ENCODE results near the gene AP2B1.
A peak's percentile ranks its signal among the peaks of the same experiment; 100 is the strongest.

Gene AP2B1

DNA sequence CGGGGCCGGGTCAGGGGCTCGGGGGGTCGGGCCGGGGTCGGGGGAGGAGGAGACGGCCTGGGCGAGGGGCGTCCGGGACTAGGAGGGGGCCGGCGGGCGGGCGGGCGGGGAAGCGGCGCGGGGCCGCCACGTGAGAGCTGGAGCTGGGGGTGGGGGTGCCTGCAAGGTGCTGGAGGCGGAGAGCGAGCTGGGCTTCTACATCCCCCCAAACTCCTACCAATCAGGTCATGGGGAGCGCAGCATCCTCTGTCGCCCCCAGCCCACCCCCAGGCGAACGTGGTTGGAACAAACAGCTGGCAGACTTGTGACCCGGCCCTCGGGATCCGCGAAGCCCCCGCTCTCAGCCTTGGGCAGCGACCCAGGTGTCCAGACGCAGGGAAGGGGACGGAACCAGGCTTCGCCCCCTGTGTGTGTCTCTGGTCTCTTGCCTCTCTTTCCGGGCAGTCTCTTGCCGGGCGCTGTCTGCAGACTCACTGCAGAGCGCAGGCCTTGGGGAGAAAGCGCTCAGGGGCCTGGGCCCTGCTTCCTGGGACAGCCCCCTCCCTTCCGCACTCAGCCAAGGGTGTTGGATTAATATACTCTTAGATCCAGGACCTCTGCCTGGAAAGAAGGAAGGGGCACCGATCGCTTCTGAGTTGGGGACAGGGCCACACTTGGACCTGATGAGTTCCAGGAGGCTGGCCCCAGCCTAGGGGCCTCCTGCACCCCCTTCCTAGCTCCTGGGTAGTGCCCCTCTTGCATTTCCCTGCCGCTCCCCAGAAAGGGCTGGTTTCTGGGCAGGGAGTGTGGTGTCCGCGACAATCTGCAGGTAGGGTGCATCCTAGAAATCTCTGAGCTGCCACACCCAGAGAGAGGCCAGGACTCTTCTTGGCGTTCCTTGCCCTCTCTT lies 145.0 kb downstream of the AP2B1 start:
- no peak for DNase-seq

DNA sequence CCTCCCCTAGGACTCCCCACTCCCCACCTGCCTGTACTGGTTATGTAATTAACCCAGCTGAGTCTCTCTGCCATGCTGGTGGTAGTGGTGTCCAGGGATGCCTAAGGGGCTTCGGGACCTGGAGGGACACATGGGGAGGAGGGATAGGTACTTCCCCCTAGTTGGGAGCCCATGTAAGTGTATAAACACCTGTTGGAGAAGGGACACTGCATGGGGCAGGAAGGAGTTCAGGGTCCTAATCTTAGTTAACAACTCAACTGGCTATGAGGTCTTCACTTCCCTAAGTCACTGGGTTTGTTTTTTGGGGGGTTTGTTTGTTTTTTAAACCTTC lies 145.6 kb downstream of the AP2B1 start:
- no peak for DNase-seq

DNA sequence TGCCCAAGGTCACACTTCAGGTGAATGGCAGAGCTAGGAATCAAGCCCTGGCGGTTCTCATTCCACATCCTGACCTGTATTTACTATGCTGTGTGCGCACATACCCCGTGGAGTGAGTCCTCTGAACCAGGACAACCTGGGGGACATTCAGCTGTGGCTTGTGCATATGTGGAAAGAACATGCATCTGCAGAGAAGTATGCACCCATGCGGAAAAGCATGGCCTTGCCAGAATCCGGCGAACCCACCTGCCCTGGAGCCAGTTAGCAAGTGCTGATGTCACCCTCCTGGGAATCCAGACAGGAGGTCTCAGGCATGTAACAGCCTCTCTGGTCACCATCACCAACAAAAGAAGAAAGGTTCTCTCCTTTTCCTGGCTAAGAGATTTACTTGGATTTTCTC lies 146.2 kb downstream of the AP2B1 start:
- DNase-seq: no peak

DNA sequence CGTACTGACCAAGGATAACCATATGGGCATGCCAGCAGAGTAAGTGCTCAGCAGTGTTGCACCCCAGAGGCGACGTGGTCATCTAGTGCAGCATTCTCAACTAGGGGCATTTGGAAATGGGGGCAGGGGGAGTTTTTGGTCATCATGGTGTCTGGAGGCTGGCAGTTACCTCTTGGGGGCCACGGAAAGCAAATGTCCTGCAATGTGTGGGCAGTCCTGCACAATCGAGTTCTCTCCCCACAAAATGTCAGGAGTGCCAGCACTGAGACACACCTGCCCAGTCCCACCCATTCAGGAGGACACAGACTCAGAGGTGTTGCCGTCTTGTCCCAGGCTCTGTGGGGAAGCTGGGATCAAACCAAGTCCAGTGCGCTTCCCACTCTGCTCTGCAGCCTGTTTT lies 147.3 kb downstream of the AP2B1 start:
- no peak for DNase-seq

DNA sequence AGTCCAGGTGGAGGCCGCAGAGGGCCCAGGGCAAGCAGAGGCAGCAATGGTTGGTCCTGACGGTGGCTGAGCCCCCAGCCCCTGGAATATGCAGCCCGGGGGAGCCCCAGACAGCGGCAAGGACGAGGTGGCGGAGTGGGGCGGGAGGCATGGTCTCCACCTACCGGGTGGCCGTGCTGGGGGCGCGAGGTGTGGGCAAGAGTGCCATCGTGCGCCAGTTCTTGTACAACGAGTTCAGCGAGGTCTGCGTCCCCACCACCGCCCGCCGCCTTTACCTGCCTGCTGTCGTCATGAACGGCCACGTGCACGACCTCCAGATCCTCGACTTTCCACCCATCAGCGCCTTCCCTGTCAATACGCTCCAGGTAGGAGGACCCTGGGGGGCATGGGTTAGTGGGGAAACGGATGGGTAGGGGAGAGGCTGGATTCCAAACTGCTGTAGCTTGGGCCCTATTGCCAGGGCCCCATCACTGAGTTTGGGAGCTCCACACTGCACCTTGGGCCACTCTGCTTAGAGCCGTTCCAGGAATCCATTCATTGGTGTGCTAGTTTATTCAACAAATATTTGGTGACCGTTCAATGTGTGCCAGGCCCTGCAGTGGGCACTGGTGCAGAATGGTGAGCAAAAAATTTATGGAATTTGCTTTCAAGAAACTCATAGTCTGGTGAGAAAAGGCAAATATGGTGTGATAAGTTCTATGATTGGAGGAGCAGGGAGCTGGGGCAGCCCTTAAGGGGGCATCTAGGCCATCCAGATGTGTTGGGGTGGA lies 148.1 kb downstream of the AP2B1 start:
- no peak for DNase-seq

GRCh38 chr17:35736236-35736635 lies 149.1 kb downstream of the AP2B1 start:
- DNase-seq: no peak

- DNase-seq: no peak
These were observed 151.5 kb downstream of the AP2B1 start for GRCh38 chr17:35738519-35739133.

GRCh38 chr17:35740216-35740615 lies 153.1 kb downstream of the AP2B1 start:
- no peak for DNase-seq

- no peak for DNase-seq
These were observed 154.1 kb downstream of the AP2B1 start for GRCh38 chr17:35740997-35741931.

DNA sequence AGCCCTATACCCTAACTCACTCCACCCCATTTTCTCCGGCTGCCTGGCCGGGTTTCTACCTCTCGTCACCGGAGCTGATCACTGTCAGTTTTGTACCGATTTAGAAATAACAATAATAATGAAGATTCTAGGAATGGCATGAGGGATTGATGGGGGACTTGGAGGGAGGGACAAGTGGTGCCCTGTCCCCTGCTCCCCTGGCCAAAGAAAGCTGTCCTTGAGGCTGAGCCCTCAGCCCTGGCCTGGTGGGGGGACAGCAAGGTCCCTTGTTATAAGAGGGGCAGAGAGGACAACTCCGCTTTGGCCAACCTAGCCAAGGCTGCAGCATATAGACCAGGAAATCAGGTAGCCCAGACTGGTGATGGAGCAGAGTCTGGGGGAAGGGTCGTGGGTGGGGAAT lies 155.4 kb downstream of the AP2B1 start:
- DNase-seq: no peak

GRCh38 chr17:35742896-35743477 lies 155.9 kb downstream of the AP2B1 start:
- no peak for DNase-seq

DNA sequence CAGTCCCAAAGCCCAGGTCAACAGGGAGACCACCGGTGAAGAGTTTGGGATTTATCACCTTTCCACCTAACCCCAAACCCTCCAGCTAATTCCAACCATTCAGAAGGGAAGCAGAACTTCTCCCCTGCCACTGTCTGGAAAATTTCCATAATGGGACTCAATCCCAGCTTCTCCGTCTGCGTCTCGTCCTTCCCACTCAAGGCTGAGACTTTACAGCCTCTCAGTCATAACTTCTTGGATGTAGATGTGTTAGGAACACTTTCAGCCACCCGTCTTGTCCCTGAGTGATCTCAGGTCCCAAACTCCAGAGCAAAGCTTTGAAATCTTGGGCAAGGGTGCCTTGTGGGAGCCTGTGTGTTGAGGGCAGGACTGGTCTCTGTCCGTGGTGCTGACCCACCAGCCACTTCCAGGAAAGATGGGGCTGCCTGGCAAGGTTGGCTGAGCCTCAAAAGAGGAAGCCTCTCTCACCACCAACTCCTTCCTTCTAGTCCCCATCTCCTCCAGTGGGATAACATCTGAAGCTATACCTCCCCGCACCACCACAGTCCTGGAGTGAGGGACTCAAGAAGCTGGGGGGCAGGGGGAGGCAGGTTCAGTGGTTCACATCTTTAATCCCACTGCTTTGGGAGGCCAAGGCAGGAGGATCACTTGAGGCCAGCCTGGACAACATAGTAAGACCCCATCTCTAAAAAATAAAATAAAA lies 156.7 kb downstream of the AP2B1 start:
- no peak for DNase-seq

DNA sequence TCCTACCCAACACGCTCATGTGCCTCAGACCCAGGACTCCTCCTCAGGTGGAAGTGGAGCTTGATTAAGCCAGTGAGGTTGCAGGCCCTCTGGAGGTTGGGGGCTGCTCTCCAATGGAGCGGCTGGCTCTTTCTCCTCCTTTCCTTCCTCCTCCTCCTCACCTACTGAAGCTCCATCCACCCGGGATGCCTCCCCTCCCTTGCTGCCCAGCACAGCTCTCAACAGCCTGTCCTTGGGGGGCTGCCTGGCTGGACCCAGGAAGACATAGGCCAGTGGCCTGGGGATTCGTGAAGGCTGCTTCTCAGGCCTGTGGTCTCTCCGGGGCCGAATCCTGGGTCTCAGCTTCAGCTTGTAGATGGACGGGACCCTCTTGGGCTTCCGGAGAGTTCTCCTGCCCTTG lies 157.7 kb downstream of the AP2B1 start:
- DNase-seq: no peak

DNA sequence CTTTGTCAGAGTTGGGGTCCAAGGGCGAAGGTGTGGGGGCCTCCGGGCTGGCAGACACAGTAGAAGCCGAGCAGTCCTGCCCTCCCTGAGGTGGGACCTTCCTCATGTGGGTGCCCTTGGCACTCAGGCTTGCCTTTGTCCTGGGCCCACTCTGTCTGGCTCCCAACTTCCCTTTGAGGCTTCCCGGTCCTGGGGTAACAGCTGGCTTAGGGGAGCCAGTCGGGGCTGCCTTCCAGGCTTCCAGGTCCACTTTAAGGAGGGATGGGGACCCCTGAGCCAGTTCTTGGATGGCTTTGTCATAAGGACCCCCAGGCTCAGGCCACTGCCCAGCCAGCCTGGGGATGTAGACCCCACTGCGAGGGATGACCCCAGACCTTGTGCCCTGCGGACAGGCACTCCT lies 158.1 kb downstream of the AP2B1 start:
- no peak for DNase-seq

DNA sequence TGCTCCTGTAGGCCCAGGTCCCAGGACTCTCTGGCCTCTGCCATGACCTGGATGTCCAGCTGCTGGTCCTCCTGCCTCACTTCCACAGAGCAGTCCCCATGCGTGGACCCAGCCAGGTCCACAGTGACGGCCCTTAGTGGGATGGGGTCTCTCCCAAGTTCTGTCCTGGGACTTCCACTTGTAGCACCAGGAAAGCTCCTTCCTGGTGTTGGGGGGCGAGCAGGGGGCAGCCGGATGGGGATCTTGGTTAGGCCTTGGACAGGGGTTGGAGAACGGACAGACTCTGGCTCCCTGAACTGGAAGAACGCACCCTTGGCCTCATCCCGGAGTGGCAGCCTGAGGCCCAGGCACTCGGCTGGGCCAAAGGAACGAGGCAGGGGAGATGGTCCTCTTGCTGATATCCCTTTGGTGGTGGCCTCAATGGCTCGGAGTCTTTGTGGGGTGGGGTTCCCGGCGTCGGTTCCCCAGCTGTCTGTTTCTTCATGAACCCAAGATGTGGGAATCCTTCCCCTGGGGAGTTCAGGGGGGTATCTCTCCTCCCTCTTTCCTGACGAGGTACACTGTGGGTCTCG lies 158.7 kb downstream of the AP2B1 start:
- no peak for DNase-seq

DNA sequence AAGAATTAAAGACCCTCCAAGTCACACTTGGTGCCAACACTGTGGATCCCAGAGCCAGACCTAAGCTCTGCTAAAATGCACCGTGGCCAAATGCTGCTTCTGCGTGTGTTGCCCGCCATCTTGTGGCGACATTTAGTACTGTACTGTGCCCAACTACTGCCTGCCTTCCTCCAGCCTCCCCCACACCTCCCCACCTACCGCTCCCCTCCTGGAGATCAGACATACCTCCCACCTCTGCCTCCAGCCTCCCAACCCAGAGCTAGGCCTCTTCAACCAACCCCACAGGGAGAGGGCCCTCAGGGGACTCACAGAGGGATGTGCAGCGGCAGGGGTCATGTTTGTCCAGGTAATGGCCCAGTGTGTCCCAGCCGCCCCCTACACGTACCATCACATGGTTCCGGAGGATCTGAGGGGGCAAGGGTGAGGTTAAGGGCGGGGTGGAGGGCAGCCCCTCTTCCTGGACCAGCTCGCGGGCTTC lies 160.5 kb downstream of the AP2B1 start:
- peak; percentile 82 for DNase-seq

DNA sequence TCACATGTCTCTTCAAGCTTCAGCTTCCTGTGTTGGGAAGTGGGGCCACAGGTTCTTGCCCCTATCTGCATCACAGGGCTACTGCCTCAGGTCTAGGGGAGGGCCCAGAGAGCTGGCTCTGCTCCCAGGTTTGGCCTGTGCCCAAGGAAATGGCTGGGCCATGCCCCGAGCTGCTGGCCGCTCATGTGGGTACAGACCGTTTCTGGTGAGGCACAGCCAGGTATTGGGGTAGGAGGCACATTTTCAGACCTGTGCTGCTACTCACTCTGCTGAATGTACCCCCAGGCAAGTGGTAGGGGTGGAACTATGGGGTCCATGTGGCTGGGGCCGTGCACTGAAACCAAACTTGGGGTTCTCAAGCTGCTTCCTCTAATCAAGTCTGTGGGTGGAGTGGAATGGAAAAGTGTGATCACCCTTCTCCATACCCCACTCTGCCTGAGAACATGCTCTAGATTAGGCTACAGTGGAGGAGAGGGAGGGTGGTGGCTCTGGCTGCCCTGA lies 161.3 kb downstream of the AP2B1 start:
- no peak for DNase-seq

- no peak for DNase-seq
These were observed 161.9 kb downstream of the AP2B1 start for GRCh38 chr17:35748979-35749378.

GRCh38 chr17:35749560-35750412 lies 162.7 kb downstream of the AP2B1 start:
- DNase-seq: no peak

All from CD4-positive, alpha-beta T cell treated with Interleukin-10 for 1 hour (primary cell).